A375 (cell line): ENCODE results near the gene OR2T10. TPM values are rescaled to one million over a fixed set of nuclear protein-coding genes. Genes with fewer than 3 reads are reported as not detected.

Source experiments
- small RNA-seq: library from RNA; depleted of rRNA; stranded (forward); fragments of <200 nt; gene quantifications from one replicate; pipeline ENCODE3, GENCODE V24; 2014
- total RNA-seq: library from RNA; depleted of rRNA; stranded (reverse); fragments of >200 nt; shearing (Covaris generic); gene quantifications from 2 replicates; pipeline ENCODE4 v1.2.3, GENCODE V29; 2014; rRNA removed

The OR2T10 gene
- not detected in 2 replicates for total RNA-seq

GRCh38 chr1:248597589-248597988 is at the start of gene OR2T10:
Gene OR2T10 (minus strand): TSS chr1:248597700. CDS start chr1:248593768, 3,932 bp downstream.

DNA sequence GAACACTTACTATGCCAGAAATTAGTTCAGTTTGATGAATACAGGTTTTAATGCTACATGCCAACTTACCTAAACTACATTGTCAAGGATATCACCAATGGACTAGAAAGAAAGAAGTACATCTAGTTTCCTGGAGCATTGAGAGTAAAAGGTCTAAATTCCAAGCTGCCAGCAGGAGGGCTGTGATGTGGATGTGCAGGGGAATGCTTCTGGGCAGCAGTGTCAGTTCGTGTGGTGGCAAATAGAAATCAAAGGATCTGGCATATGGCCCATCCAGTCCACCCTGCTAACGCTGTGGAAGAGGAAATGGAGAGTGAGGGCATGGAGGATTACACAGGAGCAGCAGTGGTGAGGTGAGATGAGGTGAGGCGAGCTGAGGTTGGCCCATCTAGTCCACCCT is 47.7 kb upstream of the OR2T10 start, which contains the start of gene OR2T35:
OR2T35 (minus strand) TSS at position 101 of the 400 bp plus-strand sequence. CDS start 6,020 bp downstream, outside the sequence.

DNA sequence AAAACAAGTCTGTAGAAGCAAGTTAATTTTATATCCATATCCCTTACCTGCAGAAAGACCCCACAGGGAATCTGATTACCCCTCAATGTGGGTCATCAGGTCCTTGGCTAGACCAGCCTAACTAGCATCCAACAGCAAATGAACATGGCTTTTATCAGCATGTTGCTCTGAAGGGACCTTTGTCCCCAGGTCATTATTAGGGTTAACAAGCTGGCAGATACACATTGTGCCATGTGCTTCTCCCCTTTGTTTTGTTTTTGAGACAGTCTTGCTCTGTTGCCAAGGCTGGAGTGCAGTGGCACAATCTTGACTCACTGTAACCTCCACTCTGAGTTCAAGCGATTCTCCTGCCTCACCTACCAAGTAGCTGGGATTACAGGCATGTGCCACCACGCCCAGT is 37.5 kb upstream of the OR2T10 start, which contains the start of gene OR2T11:
OR2T11 (minus strand) TSS at position 101 of the 400 bp plus-strand sequence. CDS start 7,963 bp downstream, outside the sequence.

DNA sequence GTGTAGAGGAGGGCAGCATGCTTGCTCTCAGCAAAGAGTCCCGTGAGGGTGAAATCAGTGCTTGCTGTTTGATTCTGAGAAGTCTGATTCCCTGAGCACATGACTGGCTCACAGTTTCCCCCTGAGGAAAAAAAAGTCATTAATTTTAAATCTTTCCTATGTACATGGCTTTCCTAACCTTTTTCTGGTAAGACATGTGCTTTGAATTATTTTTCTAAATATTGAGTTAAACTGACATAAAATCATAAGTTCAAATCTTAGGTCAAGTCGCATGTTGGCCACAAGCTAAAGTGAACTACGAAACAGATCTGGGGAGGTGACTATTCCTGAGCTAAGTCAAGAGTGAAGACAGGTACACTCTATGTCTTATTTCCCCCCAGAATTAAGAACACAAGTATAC is 22.8 kb downstream of the OR2T10 start, which contains the start of gene OR2T34:
OR2T34 (minus strand) TSS at position 101 of the 400 bp plus-strand sequence; CDS start at position 101, 0 bp downstream.

GRCh38 chr1:248562672-248563071 is 34.8 kb downstream of the OR2T10 start, which contains the start of gene OR2T29:
Gene OR2T29 (minus strand): TSS chr1:248562772. CDS start chr1:248559491, 3,281 bp downstream.

Small RNAs within 50 kb of the gene (small RNA-seq; reads per million reads assigned to genes)
- gene RF00019, result not detected

Other genes starting within 250 kb of the OR2T10 start
- not detected in 2 replicates for gene OR14C36, start 248.9 kb downstream of the OR2T10 start, total RNA-seq
- not detected in 2 replicates for gene OR2T4, start 236.0 kb downstream of the OR2T10 start, total RNA-seq
- gene OR2T6, start 222.0 kb downstream of the OR2T10 start, total RNA-seq, result not detected in 2 replicates
- gene OR2T1, start 194.7 kb downstream of the OR2T10 start, total RNA-seq, result not detected in 2 replicates
- gene OR2T2, start 152.1 kb downstream of the OR2T10 start, total RNA-seq, result not detected in 2 replicates
- gene OR2T3, start 124.3 kb downstream of the OR2T10 start, total RNA-seq, result not detected in 2 replicates
- not detected in 2 replicates for gene OR2T5, start 109.1 kb downstream of the OR2T10 start, total RNA-seq
- gene OR2G6, start 89.6 kb downstream of the OR2T10 start, total RNA-seq, result not detected in 2 replicates
- not detected in 2 replicates for gene OR2T29, start 34.9 kb downstream of the OR2T10 start, total RNA-seq
- not detected in 2 replicates for gene OR2T34, start 22.9 kb downstream of the OR2T10 start, total RNA-seq
- gene OR2T11, start 37.4 kb upstream of the OR2T10 start, total RNA-seq, result not detected in 2 replicates
- gene OR2T35, start 47.6 kb upstream of the OR2T10 start, total RNA-seq, result not detected in 2 replicates
- gene OR2T27, start 57.8 kb upstream of the OR2T10 start, total RNA-seq, result not detected in 2 replicates
- not detected in 2 replicates for gene OR14I1, start 105.1 kb upstream of the OR2T10 start, total RNA-seq
- gene LYPD8, start 158.1 kb upstream of the OR2T10 start, total RNA-seq, result 0.56 TPM in 1 of 2 replicates, not detected in the other
- 33.2 and 37.3 TPM in 2 replicates for gene SH3BP5L, start 228.2 kb upstream of the OR2T10 start, total RNA-seq
- gene ZNF672, start 240.5 kb upstream of the OR2T10 start, total RNA-seq, result 32.2 and 35.4 TPM in 2 replicates